HCT116 (cell line): Measurements from ENCODE around the gene OLA1. TPM values are rescaled to one million over a fixed set of nuclear protein-coding genes. Genes with fewer than 3 reads are reported as not detected.

Experiments
- ATAC-seq: fragments of 200-7000 bp; cut with Tn5 transposase; 2 replicates; pipeline ENCODE4 v1.9.1; 2020; ENCODE audit warnings: mild to moderate bottlenecking, moderate library complexity
- BruUV-seq: library from RNA; stranded (reverse); fragments of 400-500 nt; replicated peaks from 2 replicates; lab custom pipeline; 2021; lab: Mats Ljungman, UMichigan
- CTCF ChIA-PET: fragments of 300-600 bp; sonication (Branson Sonifier 250); formaldehyde crosslinking; loops from one replicate; lab custom pipeline; 2021; ENCODE audit warnings: antibody characterized with exemption; lab: Charles Lee
- POLR2A ChIA-PET: fragments of 300-600, 350-600 bp; sonication (Branson Sonifier 250); formaldehyde crosslinking; loops from one replicate; lab custom pipeline; 2021; ENCODE audit warnings: antibody characterized with exemption; lab: Charles Lee
- RAD21 ChIA-PET, 2 experiments: fragments of 300-600 bp; sonication (Branson Sonifier 250); formaldehyde crosslinking; loops; one replicate each; lab custom pipeline; 2023; ENCODE audit warnings: low total read pairs in 2 of 2; ENCODE audit not compliant: uncharacterized antibody in 2 of 2, unreplicated experiment in 2 of 2, low non-redundant PET in 1 of 2; lab: Charles Lee
- DNase-seq: peaks from one replicate; pipeline ENCODE4 v3.0.0-alpha.2; 2010; ENCODE audit warnings: low read depth, low spot score
- H2AFZ ChIP-seq: fragments of 200-600 bp; shearing (Covaris generic), sonication (generic); 2 replicates; pipeline ENCODE4 v1.6.1; 2017; ENCODE audit warnings: low read depth, mixed run types, mixed read lengths, antibody characterized with exemption, low read length; ENCODE audit not compliant: poor library complexity, severe bottlenecking
- H3K27ac ChIP-seq: 2 replicates; pipeline ENCODE4 v1.5.1; 2012; ENCODE audit warnings: low read depth, low read length
- H3K27me3 ChIP-seq: fragments of 200-600 bp; sonication (generic); 2 replicates; pipeline ENCODE4 v1.6.1; 2016; ENCODE audit warnings: mixed run types, low read length, mixed read lengths; ENCODE audit not compliant: insufficient read depth
- H3K36me3 ChIP-seq, 2 experiments: fragments of 200-500 bp in 1 of 2; fragments of 200-600 bp in 1 of 2; sonication (Bioruptor generic) in 1 of 2; sonication (generic) in 1 of 2; 2 replicates each; pipeline versions ENCODE4 v1.5.1 to v1.6.1; 2014 to 2016; ENCODE audit warnings: low read length in 2 of 2, inconsistent platforms in 1 of 2, mixed read lengths in 1 of 2, mixed run types in 1 of 2; ENCODE audit not compliant: insufficient read depth in 2 of 2, control insufficient read depth in 1 of 2
- H3K4me1 ChIP-seq, 2 experiments: fragments of 200-600 bp in 1 of 2; sonication (generic) in 1 of 2; 2 replicates each; pipeline versions ENCODE4 v1.5.1 to v1.6.1; 2012 to 2017; ENCODE audit warnings: low read length in 2 of 2, inconsistent platforms in 1 of 2, mild to moderate bottlenecking in 1 of 2, mixed read lengths in 1 of 2, mixed run types in 1 of 2, moderate library complexity in 1 of 2; ENCODE audit not compliant: insufficient read depth in 2 of 2, control insufficient read depth in 1 of 2
- H3K4me2 ChIP-seq: fragments of 200-600 bp; sonication (generic); 2 replicates; pipeline ENCODE4 v1.6.1; 2017; ENCODE audit warnings: mixed run types, low read length, mixed read lengths
- H3K4me3 ChIP-seq, 2 experiments: fragments of 200-600 bp in 1 of 2; sonication (generic) in 1 of 2; replicated peaks in 1 of 2; 2 replicates each; pipeline ENCODE4 v1.5.1; 2011 to 2016; ENCODE audit warnings: low read length in 2 of 2, control low read depth in 1 of 2, low read depth in 1 of 2, mild to moderate bottlenecking in 1 of 2, mixed read lengths in 1 of 2, mixed run types in 1 of 2
- H3K79me2 ChIP-seq: fragments of 200-600 bp; sonication (generic); 2 replicates; pipeline ENCODE4 v1.6.1; 2017; ENCODE audit warnings: mild to moderate bottlenecking, mixed run types, low read length, moderate library complexity, mixed read lengths; ENCODE audit not compliant: insufficient read depth
- H3K9ac ChIP-seq: fragments of 200-600 bp; sonication (generic); 2 replicates; pipeline ENCODE4 v1.6.1; 2016; ENCODE audit warnings: low read length, mixed read lengths
- H3K9me2 ChIP-seq: fragments of 200-600 bp; sonication (generic), shearing (Covaris generic); 2 replicates; pipeline ENCODE4 v1.6.1; 2017; ENCODE audit warnings: mixed run types, mild to moderate bottlenecking, moderate library complexity; ENCODE audit not compliant: insufficient read depth
- H3K9me3 ChIP-seq, 2 experiments: fragments of 200-500 bp in 1 of 2; fragments of 200-600 bp in 1 of 2; sonication (Bioruptor generic) in 1 of 2; sonication (generic) in 1 of 2; 2 replicates each; pipeline ENCODE4 v1.6.1; 2014 to 2017; ENCODE audit warnings: low read length in 2 of 2, mixed read lengths in 2 of 2, inconsistent platforms in 1 of 2, low read depth in 1 of 2, mild to moderate bottlenecking in 1 of 2, mixed run types in 1 of 2, moderate library complexity in 1 of 2; ENCODE audit not compliant: control insufficient read depth in 1 of 2, insufficient read depth in 1 of 2
- H4K20me1 ChIP-seq: fragments of 200-600 bp; sonication (generic), shearing (Covaris generic); 2 replicates; pipeline ENCODE4 v1.6.1; 2017; ENCODE audit warnings: mixed run types, mild to moderate bottlenecking, moderate library complexity; ENCODE audit not compliant: insufficient read depth
- ATF3 ChIP-seq: IDR thresholded peaks from 2 replicates; pipeline ENCODE4 v1.6.1; 2012
- EGR1 ChIP-seq: IDR thresholded peaks from 2 replicates; pipeline ENCODE4 v1.6.1; 2012; ENCODE audit warnings: low read depth
- EZH2 ChIP-seq: fragments of 200-600 bp; sonication (generic); IDR thresholded peaks from 2 replicates; pipeline ENCODE4 v1.6.1; 2017; ENCODE audit warnings: antibody characterized with exemption, mixed run types
- EZH2phosphoT487 ChIP-seq: fragments of 200-600 bp; IDR thresholded peaks from 2 replicates; pipeline ENCODE4 v1.6.1; 2018; ENCODE audit warnings: antibody characterized with exemption, borderline replicate concordance
- FOSL1 ChIP-seq: IDR thresholded peaks from 2 replicates; pipeline ENCODE4 v1.6.1; 2012; ENCODE audit warnings: low read depth
- JUND ChIP-seq: IDR thresholded peaks from 2 replicates; pipeline ENCODE4 v1.6.1; 2012
- MAX ChIP-seq: IDR thresholded peaks from 2 replicates; pipeline ENCODE4 v1.6.1; 2012
- POLR2A ChIP-seq: IDR thresholded peaks from 2 replicates; pipeline ENCODE4 v1.7.0; 2011; ENCODE audit warnings: borderline replicate concordance; ENCODE audit not compliant: insufficient read depth, insufficient read length; ENCODE audit errors: extremely low read depth
- POLR2AphosphoS5 ChIP-seq: IDR thresholded peaks from 2 replicates; pipeline ENCODE4 v1.6.1; 2011; ENCODE audit warnings: mild to moderate bottlenecking, low read depth, low read length, moderate library complexity
- RAD21 ChIP-seq: IDR thresholded peaks from 2 replicates; pipeline ENCODE4 v1.6.1; 2012; ENCODE audit warnings: low read depth, mild to moderate bottlenecking
- SIN3A ChIP-seq: IDR thresholded peaks from 2 replicates; pipeline ENCODE4 v1.6.1; 2012; ENCODE audit warnings: low read depth
- SP1 ChIP-seq: IDR thresholded peaks from 2 replicates; pipeline ENCODE4 v1.6.1; 2012; ENCODE audit warnings: low read depth
- SRF ChIP-seq: IDR thresholded peaks from 2 replicates; pipeline ENCODE4 v1.6.1; 2012; ENCODE audit warnings: low read depth
- TCF7L2 ChIP-seq: IDR thresholded peaks from 2 replicates; pipeline ENCODE4 v1.7.0; 2011; ENCODE audit warnings: borderline replicate concordance, inconsistent platforms; ENCODE audit not compliant: insufficient read depth, insufficient read length; ENCODE audit errors: extremely low read depth
- YY1 ChIP-seq: IDR thresholded peaks from 2 replicates; pipeline ENCODE4 v1.6.1; 2011; ENCODE audit warnings: low read length, low read depth, moderate library complexity, mild to moderate bottlenecking; ENCODE audit not compliant: insufficient replicate concordance; ENCODE audit errors: extremely low read depth
- ZBTB33 ChIP-seq: IDR thresholded peaks from 2 replicates; pipeline ENCODE4 v1.6.1; 2011; ENCODE audit warnings: mild to moderate bottlenecking, low read length, moderate library complexity; ENCODE audit not compliant: insufficient replicate concordance; ENCODE audit errors: extremely low read depth
- ZFX ChIP-seq: fragments of 450-650 bp; IDR thresholded peaks from 2 replicates; pipeline ENCODE4 v1.6.1; 2017
- ZNF274 ChIP-seq: fragments of 200-500 bp; sonication (Bioruptor generic); IDR thresholded peaks from 2 replicates; pipeline ENCODE4 v1.6.1; 2014; ENCODE audit warnings: mild to moderate bottlenecking, low read depth, low read length, inconsistent platforms
- intact Hi-C: fragments of 100-400 bp; cut with micrococcal nuclease; formaldehyde crosslinking; loops from 2 replicates; pipeline ENCODE4 v1.10.0; 2022
- total RNA-seq: library from RNA; stranded (reverse); gene quantifications from one replicate; pipeline ENCODE4 v1.2.1, GENCODE V29; 2021; ENCODE audit not compliant: unreplicated experiment
- TF ChIP-seq, protein P1 (sequence below), 3 experiments: fragments of 200-600 bp in 1 of 3; sonication (generic) in 1 of 3; IDR thresholded peaks in 2 of 3; conservative IDR thresholded peaks in 1 of 3; 2 replicates each; pipeline ENCODE4 v1.5.1; 2012 to 2017; ENCODE audit warnings: low read depth in 2 of 3, low read length in 2 of 3, antibody characterized with exemption in 1 of 3, borderline replicate concordance in 1 of 3, control low read depth in 1 of 3, mild to moderate bottlenecking in 1 of 3, mixed read lengths in 1 of 3, mixed run types in 1 of 3, moderate library complexity in 1 of 3; ENCODE audit not compliant: insufficient read depth in 1 of 3

The OLA1 gene
- total RNA-seq, 1 experiment from 2014 or later = 219 TPM

DNA sequence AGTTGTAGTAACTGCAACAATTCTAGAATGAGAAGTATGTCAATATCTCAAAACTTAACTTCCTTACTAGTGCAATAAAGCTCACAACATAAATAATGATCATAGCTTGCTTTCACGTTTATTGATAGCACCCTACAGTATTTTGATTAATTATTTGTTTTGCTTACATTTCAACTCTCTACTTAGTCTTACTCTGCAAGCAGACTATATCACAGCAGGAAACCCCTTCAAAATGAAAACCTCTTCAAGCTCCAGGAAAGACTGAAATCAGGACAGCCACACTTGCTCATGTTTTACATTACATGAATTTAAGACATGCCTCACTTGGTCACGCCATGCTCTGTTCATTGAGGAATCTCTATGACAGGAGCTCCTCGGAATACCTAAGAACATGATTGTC, 3.3 kb downstream of the OLA1 start:
- Histone ChIP-seq H3K9ac (no peak overlapping the region), H3K9me3 (no peaks in the 10 kb centered on the region), H2AFZ (no peak overlapping the region), H4K20me1 (peaks cover 18% of the 10 kb centered on the region; the same call in 1 of the 2 replicates), H3K27me3 (no peaks in the 10 kb centered on the region), H3K4me2 (no peak overlapping the region), H3K4me3 (no peak overlapping the region), H3K36me3 (peaks cover 7 to 31% of the 10 kb centered on the region in 2 experiments; a peak in 2 of 4 replicates), H3K4me1 (peaks cover 13 to 28% of the 10 kb centered on the region in 2 experiments), H3K27ac (no peak overlapping the region), H3K9me2 (no peaks in the 10 kb centered on the region), H3K79me2 (peaks cover 83% of the 10 kb centered on the region)
- CTCF ChIA-PET = no interaction called here
- ATAC-seq = no peak
- DNase-seq = no peak
- BruUV-seq = no TSS peak
- intact Hi-C loops = loop anchor here (5.0 kb wide), 2 partner anchors 92 to 283 kb away; no protein-coding TSS in a partner anchor
- TF ChIP-seq ZBTB33 = no peak
- POLR2A ChIA-PET = no interaction called here
- RAD21 ChIA-PET = no interaction called here

DNA sequence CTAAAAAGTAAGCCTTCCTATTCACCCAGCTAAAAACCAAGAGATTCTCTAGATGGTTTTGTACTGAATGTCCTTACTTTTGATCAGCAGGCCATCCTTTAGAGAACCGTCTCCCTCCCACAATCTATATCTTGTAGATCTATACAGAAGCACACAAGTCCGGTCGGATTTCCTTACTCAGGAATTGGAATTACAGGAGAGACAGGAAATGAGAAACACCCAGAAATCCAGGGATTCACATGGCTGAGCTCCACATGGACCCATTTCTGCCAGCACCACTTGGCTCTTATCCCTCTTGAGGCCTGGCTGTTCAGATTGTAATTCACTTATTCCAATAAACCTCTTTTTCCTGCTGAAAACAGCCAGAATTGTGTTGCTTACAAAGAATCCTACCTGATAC, 4.5 kb downstream of the OLA1 start:
- ChIA-PET POLR2A (no interaction called here), CTCF (no interaction called here), RAD21 (no interaction called here)
- intact Hi-C loops = no loop called here
- no peak for ATAC-seq
- H3K9me3 ChIP-seq = no peaks in the 10 kb centered on the region
- no TSS peak for BruUV-seq
- no peak overlapping the region for H3K27ac ChIP-seq
- no peak for DNase-seq
- peaks cover 95% of the 10 kb centered on the region for H3K79me2 ChIP-seq
- H2AFZ ChIP-seq = no peak overlapping the region
- H3K4me2 ChIP-seq = no peak overlapping the region
- H3K27me3 ChIP-seq = no peaks in the 10 kb centered on the region
- no peaks in the 10 kb centered on the region for H3K9me2 ChIP-seq
- H3K9ac ChIP-seq = no peak overlapping the region
- H3K36me3 ChIP-seq = peaks cover 7 to 31% of the 10 kb centered on the region in 2 experiments; a peak in 2 of 4 replicates
- H3K4me1 ChIP-seq = peaks cover 10 to 18% of the 10 kb centered on the region in 2 experiments
- H4K20me1 ChIP-seq = peaks cover 24% of the 10 kb centered on the region; the same call in 1 of the 2 replicates
- no peak overlapping the region for H3K4me3 ChIP-seq
- no peak for TF ChIP-seq ZNF274
- no peak for TF ChIP-seq RAD21
- TF ChIP-seq FOSL1 = no peak
- no peak for TF ChIP-seq EZH2
- no peak for TF ChIP-seq SRF
- no peak for TF ChIP-seq POLR2A
- no peak for TF ChIP-seq POLR2AphosphoS5
- TF ChIP-seq ZFX = no peak
- no peak for TF ChIP-seq JUND
- no peak for TF ChIP-seq ATF3
- TF ChIP-seq EGR1 = no peak
- no peak for TF ChIP-seq EZH2phosphoT487
- TF ChIP-seq SP1 = no peak
- no peak for TF ChIP-seq SIN3A
- TF ChIP-seq, protein P1, sequence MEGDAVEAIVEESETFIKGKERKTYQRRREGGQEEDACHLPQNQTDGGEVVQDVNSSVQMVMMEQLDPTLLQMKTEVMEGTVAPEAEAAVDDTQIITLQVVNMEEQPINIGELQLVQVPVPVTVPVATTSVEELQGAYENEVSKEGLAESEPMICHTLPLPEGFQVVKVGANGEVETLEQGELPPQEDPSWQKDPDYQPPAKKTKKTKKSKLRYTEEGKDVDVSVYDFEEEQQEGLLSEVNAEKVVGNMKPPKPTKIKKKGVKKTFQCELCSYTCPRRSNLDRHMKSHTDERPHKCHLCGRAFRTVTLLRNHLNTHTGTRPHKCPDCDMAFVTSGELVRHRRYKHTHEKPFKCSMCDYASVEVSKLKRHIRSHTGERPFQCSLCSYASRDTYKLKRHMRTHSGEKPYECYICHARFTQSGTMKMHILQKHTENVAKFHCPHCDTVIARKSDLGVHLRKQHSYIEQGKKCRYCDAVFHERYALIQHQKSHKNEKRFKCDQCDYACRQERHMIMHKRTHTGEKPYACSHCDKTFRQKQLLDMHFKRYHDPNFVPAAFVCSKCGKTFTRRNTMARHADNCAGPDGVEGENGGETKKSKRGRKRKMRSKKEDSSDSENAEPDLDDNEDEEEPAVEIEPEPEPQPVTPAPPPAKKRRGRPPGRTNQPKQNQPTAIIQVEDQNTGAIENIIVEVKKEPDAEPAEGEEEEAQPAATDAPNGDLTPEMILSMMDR (IDR thresholded peaks at IDR 0.05 in 2 of 3, conservative IDR thresholded peaks at IDR 0.05 in 1 of 3; ENCODE audit: borderline replicate concordance in 1 of 3, insufficient read depth in 1 of 3, low read depth in 2 of 3, low read length in 2 of 3) = no peak
- TF ChIP-seq TCF7L2 = no peak
- TF ChIP-seq MAX = no peak
- TF ChIP-seq YY1 = no peak
